ENCODE data around the gene ECHS1.
A peak's percentile ranks its signal among the peaks of the same experiment; 100 is the strongest.
"Not testable (repeated sequence)": the region's sequence is repeated elsewhere in the genome, so short reads cannot be mapped to it uniquely, and the experiment has no call there.

ECHS1 gene

DNA sequence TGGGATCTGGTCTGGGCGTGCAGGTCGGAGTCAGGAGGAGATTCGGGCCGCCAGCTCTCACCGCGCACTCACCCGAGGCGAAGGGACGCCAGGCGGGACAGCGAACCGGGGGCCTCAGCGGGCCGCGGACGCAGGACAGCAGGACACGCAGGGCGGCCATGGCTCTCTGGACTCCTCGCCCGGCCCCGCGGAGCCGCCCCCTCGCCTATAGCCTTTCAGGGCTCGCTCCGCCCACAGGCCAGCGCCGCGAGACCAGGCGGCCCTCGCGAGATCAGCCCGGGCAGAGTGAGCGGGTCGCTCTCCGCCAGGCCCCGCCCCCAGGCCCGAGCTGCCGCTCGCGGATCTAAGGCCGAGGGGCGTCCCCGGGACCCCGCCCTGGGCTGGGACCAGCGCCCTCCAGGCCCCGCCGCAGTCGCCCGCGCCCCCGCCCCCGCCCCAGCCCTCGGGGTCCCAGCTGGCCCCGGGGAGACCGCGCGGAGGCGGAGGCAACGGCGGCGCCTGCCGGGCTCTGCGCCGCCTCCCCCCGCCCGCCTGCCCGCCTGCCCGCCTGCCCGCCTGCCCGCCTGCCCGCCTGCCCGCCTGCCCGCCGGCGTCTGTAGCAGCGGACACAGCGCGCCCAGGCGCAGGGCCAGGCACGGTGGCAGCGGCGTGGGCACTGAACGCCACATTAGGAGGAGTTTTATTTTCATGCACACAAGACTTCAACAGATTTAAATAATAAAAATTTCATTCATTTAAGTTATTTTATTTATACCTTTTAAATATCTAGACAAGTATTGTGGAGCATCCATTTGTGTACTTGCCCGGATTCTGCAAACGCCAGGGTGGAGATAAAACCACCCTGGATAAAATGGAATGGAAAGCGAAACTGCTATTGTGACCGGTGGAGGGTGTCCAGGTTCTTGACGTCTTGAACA, at the start of gene ECHS1:
TSS of gene ECHS1 (minus strand) at position 181 of the 917 bp plus-strand sequence. CDS start at position 160, 21 bp downstream.
- DNase-seq = peak; percentile 81

DNA sequence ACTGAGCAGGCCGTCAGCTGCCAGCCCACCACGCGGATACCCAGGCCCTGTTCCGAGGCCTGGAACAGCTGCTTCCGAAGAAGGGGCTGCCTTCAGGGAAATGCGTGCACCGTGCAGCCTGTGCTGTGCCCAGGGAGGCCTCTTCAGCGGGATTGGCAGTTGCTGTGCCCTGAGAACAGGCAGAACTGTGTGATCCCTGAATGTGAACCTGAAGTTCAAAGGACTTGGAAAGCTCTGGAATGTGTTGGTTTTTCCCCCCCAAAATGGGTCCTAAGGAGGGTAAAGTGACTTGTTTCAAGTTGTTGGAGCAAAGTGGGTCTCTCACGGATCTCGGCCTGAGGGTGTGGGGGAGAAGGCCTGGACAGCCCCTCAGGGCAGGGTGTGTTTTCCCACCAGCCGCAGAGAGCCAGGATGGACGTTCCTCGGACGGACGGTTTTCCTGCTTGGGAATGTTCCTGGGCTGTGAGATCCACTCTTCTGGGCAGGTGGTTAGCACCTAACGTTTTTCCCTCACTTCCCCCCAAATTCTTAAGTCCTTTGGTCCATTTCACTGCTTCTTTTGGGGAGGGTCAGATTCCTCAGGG, 49.2 kb upstream of the ECHS1 start:
- DNase-seq = no peak

DNA sequence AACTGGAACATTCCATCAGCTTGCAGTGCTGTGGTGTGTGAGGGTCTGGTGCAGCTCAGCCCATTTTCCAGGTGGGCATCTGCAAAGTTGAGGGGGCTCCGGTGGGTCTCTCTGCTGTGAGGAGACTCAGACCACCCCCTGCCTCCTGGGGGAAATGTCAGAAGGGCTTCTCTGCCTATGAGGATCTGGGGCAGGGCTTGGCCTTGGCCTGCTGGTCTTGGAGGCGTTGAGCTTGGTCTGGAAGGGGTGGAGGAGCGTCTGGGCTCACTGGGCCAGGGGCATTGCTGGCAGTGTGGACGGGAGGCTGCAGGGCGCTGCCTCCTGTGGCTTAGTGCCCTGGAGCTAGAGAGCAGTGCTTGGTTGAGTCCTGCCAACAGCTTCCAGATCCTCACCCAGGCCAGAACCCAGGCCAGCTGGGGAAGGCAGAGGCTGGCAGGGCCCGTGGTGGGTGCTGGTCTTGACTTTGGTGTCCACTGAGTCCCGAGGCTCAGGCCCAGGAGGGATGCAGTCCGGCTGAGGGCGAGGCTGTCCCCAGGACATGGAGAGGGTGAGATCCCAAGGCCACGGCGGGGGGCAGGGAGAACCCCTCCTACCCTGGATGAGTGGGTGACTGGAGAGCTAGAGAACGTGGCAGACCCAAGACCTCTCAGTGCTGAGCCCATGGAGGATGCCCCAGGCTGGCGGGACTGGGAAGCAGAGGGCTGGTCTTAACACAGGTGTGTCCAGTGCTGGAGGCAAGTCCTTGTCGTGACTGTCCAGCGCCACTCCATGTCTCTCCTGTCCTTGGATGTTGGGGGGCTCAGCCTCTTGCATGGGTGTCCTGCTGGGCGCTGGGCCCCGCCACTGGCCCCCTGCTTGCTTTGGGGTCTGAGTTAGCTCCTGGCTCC, 48.4 kb upstream of the ECHS1 start:
- DNase-seq = no peak

DNA sequence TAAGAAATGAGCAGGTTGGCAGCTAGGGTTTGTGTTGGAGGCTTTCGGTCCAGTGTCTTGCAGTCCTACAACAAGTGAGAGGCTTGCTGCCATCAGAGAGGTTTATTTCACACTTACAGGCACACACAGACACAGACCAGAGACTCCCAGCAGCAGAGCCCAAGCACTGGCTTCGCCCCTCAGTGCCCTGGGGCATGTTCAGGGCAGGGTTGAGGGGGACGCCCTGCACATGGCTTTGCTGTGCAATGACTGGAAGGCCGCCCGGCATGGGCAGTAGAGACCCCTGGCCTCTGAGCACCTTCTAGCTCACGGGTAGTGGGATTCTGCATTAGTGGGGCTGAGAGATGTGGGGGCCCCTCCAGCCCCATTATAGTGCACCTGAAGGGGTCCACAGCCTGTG, 47.4 kb upstream of the ECHS1 start:
- DNase-seq = no peak

DNA sequence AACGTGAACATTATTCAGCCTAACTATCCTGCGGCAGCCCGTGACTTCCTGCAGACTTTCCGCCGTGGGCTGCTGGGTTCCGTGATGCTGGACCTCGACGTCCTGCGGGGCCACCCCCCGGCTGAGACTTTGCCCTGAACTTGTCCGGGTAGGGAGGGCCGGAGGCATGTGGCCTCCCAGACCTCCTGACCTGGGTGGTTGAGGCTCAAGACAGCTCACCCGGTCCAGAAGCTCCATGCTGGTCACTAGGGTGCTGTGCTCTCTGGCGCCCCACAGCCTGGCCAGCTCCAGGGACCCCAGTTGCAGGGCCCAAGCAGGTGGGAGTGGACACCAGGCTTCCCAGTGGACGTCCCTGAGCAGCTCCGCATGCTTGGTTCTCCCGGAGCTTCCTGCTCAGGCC, 46.9 kb upstream of the ECHS1 start:
- DNase-seq = no peak

DNA sequence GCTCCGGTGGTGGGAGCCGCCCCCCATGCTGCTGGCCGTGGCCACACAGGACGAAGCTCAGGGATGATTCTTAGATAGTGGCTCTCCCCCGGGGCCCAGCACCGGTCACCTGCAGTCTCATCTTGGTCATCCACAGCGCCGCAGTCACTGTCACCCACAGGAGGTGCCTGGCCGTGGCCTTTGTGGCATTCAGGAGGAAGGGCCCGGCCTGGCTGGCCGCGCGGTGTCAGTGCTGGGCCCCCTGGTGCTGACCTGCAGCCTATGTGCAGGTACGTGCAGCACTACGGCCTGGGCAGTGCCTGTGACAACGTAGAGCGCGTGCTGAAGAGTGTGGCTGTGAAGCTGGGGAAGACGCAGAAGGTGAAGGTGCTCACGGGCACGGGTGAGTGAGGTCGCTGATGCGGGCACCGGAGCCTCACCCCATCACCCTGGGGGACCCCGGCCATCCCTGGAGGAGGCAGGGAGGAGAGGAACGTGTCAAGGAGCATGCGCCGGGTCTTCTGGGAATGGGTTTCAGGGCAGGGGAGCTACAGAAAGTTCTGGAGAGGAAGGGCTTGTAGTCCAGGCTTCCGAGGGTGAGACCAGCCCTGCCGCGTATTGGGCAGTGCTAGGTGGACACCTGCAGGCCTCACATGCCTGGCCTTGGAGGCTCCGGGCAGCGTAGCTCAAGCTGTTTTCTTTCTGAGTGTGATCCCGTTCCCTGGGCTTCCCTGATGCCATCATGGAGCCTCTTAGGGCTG, 46.2 kb upstream of the ECHS1 start:
- no peak for DNase-seq

DNA sequence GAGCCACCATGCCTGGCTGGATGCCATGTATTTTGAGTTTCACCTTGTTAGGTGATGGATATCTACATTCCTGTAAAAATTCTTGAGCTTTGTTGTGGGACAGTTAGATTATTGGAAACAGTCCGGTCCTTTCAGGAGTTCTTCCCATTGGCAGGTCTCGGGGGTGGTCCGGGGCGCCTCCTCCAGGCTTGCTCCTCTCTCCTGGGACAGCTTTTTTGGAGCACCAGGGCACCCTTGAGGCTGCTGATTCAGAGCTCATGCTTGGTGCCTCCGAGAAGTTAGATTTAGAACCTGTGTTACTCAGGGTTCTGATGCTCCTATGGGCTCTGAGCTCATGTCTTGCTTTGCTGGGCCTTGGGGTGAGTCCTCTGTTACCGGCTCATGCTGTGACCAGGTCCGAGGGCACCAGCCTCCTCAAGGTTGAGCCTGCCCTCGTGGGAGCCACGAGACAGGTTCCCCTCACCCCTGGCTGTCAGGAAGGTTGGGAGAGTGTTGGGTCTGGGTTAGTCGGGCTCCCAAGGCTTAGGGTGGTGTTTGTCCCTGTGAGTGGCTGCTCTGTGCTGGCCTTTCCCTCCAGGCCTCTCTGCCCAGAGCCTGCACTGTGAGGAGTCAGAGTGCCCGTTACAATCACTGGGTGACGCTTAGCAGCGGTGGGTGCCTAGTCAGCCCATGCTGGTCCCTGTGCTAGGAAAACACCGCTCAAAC, 45.3 kb upstream of the ECHS1 start:
- no peak for DNase-seq

DNA sequence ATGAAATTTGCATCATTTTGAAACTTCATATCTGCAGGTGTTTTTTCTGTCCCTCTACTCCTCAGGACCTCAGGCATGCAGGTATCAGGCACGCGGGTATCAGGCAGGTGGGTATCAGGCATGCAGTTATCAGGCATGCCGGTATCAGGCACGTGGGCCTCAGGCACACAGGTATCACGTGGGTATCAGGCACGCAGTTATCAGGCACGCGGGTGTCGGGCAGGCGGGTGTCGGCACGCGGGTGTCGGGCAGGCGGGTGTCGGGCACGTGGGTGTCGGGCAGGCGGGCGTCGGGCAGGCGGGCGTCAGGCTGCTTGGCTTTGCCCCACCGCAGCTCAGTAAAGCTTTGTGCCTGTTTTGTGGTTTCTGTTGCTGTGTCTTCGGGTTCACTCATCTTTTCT, 42.6 kb upstream of the ECHS1 start:
- no peak for DNase-seq

DNA sequence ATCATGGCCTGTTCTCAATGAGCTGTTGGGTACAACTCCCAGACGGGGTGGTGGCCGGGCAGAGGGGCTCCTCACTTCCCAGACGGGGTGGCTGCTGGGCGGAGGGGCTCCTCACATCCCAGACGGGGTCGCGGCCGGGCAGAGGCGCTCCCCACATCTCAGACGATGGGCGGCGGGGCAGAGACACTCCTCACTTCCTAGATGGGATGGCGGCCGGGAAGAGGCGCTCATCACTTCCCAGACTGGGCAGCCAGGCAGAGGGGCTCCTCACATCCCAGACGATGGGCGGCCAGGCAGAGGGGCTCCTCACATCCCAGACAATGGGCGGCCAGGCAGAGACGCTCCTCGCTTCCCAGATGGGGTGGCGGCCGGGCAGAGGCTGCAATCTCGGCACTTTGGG, 41.2 kb upstream of the ECHS1 start:
- not testable (repeated sequence) for DNase-seq

DNA sequence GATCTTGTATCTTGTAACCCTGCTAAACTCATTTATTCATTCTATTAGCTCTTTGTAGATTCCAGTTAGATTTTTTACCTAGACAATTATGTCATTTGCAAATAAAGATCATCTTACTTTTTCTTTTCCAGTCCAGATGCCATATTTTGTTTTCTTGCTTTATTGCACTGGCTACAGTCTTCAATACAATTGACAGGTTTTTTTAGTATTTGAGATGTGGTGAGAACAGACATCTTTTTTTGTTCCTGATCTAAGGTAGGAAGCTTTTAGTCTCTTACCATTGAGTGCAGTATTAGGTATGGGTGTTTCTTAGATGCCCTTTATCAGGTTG, 39.2 kb upstream of the ECHS1 start:
- no peak for DNase-seq

DNA sequence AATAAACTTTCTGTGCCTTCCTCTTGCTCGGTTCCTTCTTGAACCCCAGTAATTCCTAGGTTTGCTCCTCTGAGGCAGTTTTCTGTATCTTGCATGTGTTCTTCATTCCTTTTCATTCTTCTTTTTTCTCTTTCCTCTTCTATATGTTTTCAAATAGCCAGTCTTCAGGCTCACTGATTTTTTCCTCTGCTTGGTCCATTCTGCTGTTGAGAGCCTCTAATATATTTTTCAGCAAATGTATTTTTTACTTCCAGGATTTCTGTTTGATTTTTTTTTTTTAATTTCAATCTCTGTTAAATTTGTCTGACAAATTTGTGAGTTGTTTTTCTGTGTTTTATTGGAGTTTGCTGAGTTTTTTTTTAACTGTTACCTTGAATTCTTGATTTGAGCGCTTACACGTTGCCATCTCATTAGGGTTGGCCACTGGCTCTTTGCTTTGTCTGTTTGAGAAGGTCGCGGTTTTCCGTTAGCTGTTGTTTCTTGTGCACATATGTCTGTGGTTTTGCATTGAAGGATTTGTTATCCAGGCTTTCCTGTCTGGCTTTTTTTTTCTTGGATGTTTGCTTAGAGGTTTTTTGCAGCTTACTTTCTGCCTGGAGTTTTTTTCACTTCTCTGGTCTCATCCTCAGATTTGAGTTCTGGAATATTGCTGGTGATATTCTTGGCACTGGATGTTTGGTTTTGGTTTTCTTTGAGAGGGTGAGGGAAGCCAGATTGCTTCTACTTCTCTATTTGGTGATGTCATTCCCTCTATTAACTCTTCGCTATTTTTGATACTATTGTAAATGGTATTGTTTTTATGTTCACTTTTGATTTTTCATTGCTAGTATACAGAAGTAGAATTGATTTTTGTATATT, 38.6 kb upstream of the ECHS1 start:
- no peak for DNase-seq

DNA sequence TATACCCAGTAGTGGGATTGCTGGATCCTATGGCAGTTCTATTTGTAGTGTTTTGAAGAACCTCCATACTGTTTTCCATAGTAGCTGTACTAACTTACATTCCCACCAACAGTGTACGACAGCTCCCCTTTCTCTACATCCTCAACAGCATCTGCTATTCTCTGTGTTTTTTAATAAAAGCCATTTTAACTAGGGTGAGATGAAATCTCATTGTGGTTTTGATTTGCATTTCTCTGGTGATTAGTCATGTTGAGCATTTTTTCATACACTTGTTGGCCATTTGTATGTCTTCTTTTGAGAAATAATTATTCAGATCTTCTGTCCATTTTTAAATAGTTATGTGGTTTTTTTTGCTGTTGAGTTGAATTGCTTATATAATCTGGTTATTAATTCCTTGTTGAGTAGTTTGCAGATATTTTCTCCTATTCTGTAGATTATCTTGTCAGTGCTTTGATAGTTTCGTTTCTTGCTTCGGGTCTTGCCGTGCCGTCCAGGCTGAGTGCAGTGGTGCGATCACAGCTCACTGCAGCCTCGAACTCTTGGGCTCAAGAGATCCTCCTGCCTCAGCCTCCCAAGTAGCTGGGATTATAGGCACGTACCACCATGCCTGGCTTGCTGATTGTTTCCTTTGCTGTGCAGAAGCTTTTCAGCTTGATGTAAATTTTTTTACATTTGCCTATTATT, 32.8 kb upstream of the ECHS1 start:
- no peak for DNase-seq

DNA sequence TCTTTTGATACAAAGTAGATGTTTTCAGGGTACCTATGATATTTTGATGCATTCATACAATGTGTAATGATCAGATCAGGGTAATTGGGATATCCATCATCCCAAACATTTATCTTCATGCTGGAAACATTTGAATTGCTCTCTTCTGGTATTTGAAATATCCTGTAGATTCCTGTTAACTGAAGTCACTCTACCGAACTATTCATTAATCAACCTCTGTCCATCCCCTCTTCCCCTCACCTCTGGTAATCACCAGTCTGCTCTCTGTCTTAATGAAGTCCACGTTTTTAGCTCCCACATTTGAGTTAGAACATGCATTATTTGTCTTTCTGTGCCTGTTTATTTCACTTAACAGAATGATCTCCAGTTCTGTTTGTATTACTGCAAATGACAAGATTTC, 32.1 kb upstream of the ECHS1 start:
- no peak for DNase-seq

DNA sequence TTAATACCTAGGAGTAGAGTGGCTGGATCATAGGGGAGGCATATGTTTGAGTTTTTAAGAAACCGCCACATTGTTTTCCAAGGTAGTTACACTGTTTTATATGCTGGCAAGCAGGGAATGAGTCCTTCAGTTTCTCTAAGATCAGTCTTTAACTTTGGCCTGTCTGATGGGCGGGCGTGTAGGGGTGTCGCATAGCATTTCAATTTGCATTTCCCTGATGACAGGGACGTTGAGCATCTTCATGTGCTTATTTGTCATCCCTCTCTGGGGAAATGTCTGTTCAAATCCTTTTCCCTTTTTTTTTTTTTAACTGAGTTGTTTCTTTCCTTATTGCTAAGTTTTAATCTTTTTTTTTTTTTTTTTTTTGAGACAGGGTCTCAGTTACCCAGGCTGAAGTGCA, 30.6 kb upstream of the ECHS1 start:
- DNase-seq = no peak

DNA sequence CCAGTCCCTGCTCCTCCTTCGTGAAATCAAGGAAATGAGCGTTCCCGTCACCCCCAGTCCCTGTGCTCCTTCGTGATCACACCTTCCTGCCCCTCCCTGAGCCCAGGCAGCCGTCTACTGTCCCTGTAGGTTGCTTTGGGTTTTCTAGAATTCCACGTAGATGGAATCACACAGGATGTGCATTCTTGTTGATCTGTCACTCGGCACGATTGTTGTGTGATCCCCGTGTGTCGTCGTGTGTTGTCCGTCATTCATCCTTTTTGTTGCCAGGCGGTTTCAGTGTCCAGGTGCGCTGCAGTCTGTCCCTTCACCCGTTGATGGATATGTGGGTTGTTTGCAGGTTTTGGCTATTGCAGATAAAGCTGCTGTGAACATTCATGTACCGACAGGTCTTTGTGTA, 30.2 kb upstream of the ECHS1 start:
- DNase-seq = no peak

DNA sequence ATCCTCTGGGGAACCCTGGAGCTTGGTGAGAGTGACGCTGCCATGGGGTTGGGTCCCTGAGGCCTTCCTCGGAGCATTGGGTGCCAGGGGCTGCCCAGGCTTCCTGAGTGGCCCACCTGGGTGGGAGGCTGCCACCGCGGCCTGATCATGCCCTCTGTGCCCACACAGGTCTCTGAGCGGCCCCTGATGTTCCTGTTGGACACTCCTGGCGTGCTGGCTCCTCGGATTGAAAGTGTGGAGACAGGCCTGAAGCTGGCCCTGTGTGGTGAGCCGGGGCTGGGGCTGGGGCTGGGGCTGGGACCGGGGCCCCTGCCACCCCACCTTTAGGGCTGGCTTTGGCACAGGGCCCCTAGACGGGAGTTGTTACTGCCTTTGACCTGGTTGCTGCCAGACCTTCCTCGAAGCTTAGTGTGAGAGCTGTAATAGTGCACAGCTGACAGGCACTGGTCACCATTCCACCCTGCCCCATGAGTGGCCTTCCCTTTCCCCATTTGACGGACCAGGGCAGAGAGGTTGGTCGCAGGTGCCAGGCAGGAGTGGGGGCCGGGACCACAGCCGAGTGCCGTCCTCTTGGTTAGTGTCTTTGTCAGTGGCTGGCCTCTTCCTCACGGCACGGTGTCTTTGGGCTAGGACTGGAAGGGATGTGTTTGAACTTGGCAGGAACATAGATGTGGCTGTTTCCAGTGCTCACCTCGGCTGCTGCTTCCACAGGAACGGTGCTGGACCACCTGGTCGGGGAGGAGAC, 29.0 kb upstream of the ECHS1 start:
- DNase-seq = no peak

DNA sequence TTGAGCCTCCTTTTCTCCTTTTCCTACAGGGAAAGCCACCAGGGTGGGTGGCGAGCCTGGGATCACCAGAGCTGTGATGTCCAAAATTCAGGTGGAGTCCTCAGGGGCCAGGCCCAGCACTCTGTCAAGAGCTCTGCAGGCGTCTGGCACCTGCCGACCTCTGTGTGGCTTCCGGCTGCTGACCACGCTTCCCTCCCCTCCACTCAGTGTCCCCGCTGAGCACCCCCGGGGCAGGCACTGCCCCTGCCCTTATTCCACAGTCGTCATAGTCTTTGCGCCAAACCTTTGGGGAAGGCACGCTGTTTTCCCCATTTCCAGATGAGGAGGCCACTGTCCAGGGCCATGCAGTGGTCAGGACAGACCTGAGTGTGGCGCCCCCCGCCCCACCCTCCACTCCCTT, 28.3 kb upstream of the ECHS1 start:
- DNase-seq = no peak

DNA sequence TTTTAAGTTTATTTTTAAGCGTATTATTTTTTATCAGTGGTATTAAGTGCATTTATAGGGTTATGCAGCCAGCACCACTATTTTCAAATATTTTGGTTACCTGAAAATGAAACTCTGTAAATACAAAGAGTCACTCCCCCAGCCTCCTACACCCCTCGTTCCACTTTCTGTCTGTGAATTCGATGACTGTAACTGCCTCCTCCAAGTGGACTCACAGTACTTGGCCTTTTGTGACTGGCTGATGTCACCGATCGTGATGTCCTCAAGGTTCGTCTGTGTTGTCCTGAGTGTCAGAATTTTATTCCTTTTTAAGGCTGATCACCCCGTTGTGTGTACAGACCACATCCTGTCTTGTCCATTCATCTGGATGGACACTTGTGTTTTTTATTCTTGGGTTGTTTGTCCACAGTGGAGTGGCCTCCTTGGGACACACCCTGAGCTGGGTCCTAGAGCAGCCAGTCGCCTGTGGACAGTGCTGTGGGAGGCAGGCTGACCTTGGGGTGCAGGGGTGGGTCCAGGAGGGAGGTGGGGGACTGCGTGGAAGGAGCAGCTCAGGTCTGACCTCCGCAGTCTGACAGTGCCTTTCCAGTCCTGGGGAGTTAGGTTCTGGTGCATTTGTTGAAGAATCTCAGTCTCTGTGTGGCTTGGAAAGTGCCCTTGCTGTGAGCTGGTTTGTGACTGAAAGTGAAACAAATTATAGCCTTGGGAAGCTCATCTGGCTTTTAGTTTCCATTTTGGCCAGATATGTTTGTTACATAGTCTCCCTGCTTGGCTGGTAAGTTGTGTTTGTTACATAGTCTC, 27.7 kb upstream of the ECHS1 start:
- DNase-seq = no peak

DNA sequence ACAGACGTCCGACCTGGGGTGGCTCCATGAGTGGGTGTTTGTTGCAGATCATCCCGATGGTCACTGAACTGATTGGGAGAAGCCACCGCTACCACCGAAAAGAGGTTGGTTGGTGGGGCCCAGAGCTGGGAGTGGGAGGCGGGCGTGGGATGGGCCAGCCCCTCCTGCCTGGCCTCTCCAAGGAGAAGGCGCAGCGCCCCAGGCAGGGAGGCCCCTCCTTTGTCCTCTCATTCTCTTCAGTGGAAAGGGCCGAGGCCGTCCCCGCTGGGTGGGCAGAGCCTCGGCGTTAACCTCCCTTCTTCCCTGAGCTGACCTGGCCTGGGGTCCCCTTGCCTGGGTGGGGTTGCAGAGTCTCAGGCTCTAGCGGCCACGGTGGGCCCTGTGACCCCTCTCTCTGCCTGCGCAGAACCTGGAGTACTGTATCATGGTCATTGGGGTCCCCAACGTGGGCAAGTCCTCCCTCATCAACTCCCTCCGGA, 26.0 kb upstream of the ECHS1 start:
- no peak for DNase-seq

Data from NCI-H774 (cell line).